ENCODE measurements around the gene SMCO3. TPM values are rescaled to one million over a fixed set of nuclear protein-coding genes. Genes with fewer than 3 reads are reported as not detected.

Gene SMCO3
- under 1 TPM; 0.07 to 0.26 (median 0.13) TPM for total RNA-seq (2021; fragmentation: NEBNext Ultra II Directional; extraction: Animal tissue kit (Norgen Biotek cat#: 25700))
- long read RNA-seq, partial matches to known transcripts: 0 of 1 reads
- long read RNA-seq, other reads (novel, unspliced or antisense): 1 of 1 reads

GRCh38 chr12:14814014-14814413, at the start of gene SMCO3:
Gene SMCO3, minus strand, starts transcription at chr12:14814182. Its CDS starts 7,502 bp downstream, at chr12:14806680.
- Mint-ChIP-seq H3K4me1 (ENCODE audit: low read depth) (no peaks in the 10 kb centered on the region), H3K4me3 (no peak within 1 kb of the TSS; the same call in 1 of the 2 replicates), H3K9me3 (no peaks in the 10 kb centered on the region), H3K36me3 (ENCODE audit: low read depth) (no peaks in the 10 kb centered on the region), H3K27me3 (ENCODE audit: insufficient read depth) (no peaks in the 10 kb centered on the region; the same call in 1 of the 2 replicates), H3K27ac (no peak within 1 kb of the TSS)
- DNase-seq: no peak
- TF ChIP-seq CTCF (IDR thresholded peaks at IDR 0.05): no peak

GRCh38 chr12:14860490-14860889, 46.5 kb upstream of the SMCO3 start:
- H3K36me3 Mint-ChIP-seq (ENCODE audit: low read depth): no peaks in the 10 kb centered on the region
- H3K4me3 Mint-ChIP-seq: no peak overlapping the region
- DNase-seq: no peak
- no peak overlapping the region for H3K27ac Mint-ChIP-seq
- no peak for TF ChIP-seq CTCF (IDR thresholded peaks at IDR 0.05)
- H3K27me3 Mint-ChIP-seq (ENCODE audit: insufficient read depth): peaks cover 6% of the 10 kb centered on the region
- H3K9me3 Mint-ChIP-seq: peaks cover 16% of the 10 kb centered on the region; the same call in 1 of the 2 replicates
- H3K4me1 Mint-ChIP-seq (ENCODE audit: low read depth): no peaks in the 10 kb centered on the region

GRCh38 chr12:14858513-14858912, 44.5 kb upstream of the SMCO3 start:
- TF ChIP-seq CTCF (IDR thresholded peaks at IDR 0.05): no peak
- Mint-ChIP-seq H3K27ac (no peak overlapping the region), H3K9me3 (peaks cover 16% of the 10 kb centered on the region; the same call in 1 of the 2 replicates), H3K36me3 (ENCODE audit: low read depth) (no peaks in the 10 kb centered on the region), H3K4me3 (no peak overlapping the region), H3K4me1 (ENCODE audit: low read depth) (peaks cover 10% of the 10 kb centered on the region), H3K27me3 (ENCODE audit: insufficient read depth) (peaks cover 2% of the 10 kb centered on the region; the same call in 1 of the 2 replicates)
- DNase-seq: no peak

- DNase-seq: peak; percentile 27
- Mint-ChIP-seq H3K4me3 (no peak overlapping the region), H3K27ac (no peak overlapping the region), H3K27me3 (ENCODE audit: insufficient read depth) (peaks cover 11% of the 10 kb centered on the region), H3K4me1 (ENCODE audit: low read depth) (peaks cover 12% of the 10 kb centered on the region), H3K36me3 (ENCODE audit: low read depth) (no peaks in the 10 kb centered on the region), H3K9me3 (peaks cover 6% of the 10 kb centered on the region; the same call in 1 of the 2 replicates)
- TF ChIP-seq CTCF (IDR thresholded peaks at IDR 0.05): no peak
Measured at GRCh38 chr12:14854586-14855183, 40.7 kb upstream of the SMCO3 start.

GRCh38 chr12:14853961-14854360, 40.0 kb upstream of the SMCO3 start:
- Mint-ChIP-seq H3K4me3 (no peak overlapping the region), H3K36me3 (ENCODE audit: low read depth) (no peaks in the 10 kb centered on the region), H3K27ac (no peak overlapping the region), H3K4me1 (ENCODE audit: low read depth) (peaks cover 18% of the 10 kb centered on the region), H3K9me3 (peaks cover 4% of the 10 kb centered on the region; the same call in 1 of the 2 replicates), H3K27me3 (ENCODE audit: insufficient read depth) (peaks cover 11% of the 10 kb centered on the region)
- DNase-seq: no peak
- no peak for TF ChIP-seq CTCF (IDR thresholded peaks at IDR 0.05)
